Body of pancreas (tissue), 4 donors: ENCODE measurements around the gene CLDN6.

Source experiments
- POLR2A ChIP-seq, 3 donors: fragments of 450-650 bp; IDR thresholded peaks; one replicate each; pipeline ENCODE4 v1.6.1; 2016; ENCODE audit warnings: antibody characterized with exemption in 3 of 3, mild to moderate bottlenecking in 2 of 3
- TF ChIP-seq, protein P1 (sequence below), 7 experiments: fragments of 450-650 bp in 4 of 7; fragments of 200-600 bp in 3 of 7; sonication (generic) in 3 of 7; IDR thresholded peaks; one replicate each; pipeline ENCODE4 v1.5.1; 2016 to 2019; ENCODE audit warnings: antibody characterized with exemption in 7 of 7

DNA sequence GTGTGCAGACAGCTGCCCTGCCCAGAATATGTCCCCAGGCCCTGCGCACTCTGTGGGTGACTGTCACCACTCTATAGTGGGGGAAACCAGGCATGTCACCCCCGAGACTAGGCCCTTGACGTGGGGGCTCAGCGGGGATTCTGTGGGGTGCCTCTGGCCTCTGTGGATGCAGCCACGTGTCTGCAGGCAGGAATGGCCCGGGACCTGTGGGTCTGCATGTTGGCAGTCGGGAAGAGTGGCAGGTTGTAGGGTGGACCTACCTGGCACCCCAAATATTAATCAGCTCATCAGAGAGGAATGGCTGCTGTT lies 48.4 kb upstream of the CLDN6 start:
- TF ChIP-seq, protein P1, sequence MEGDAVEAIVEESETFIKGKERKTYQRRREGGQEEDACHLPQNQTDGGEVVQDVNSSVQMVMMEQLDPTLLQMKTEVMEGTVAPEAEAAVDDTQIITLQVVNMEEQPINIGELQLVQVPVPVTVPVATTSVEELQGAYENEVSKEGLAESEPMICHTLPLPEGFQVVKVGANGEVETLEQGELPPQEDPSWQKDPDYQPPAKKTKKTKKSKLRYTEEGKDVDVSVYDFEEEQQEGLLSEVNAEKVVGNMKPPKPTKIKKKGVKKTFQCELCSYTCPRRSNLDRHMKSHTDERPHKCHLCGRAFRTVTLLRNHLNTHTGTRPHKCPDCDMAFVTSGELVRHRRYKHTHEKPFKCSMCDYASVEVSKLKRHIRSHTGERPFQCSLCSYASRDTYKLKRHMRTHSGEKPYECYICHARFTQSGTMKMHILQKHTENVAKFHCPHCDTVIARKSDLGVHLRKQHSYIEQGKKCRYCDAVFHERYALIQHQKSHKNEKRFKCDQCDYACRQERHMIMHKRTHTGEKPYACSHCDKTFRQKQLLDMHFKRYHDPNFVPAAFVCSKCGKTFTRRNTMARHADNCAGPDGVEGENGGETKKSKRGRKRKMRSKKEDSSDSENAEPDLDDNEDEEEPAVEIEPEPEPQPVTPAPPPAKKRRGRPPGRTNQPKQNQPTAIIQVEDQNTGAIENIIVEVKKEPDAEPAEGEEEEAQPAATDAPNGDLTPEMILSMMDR (IDR thresholded peaks at IDR 0.05), result no peak
- TF ChIP-seq POLR2A (IDR thresholded peaks at IDR 0.05), result no peak
